ENCODE results near the gene SCAMP3. TPM values are rescaled to one million over a fixed set of nuclear protein-coding genes. Genes with fewer than 3 reads are reported as not detected.

Gene SCAMP3
- total and polyA plus RNA-seq, 2 of the 4 experiments (the other 2 are of a cell fraction) = 30.5 to 118 TPM

DNA sequence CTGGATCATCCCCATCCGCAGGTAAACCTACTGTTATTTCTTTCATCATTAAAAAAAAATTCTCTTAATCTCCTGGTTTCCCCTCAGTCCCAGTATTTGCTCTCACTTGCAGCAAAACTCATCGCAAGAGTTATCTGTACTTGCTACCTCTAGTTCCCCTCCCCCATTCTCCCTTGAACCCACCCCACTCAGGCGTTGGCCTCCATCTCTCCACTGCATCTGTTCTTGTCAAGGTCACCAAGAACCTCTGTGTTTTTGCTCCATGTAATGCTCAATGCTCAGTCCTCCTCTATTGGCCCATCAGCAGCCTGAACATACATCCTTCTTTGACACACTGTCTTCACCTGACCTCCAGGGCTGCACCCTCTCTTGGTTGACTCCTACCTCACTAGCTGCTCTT lies 34.5 kb upstream of the SCAMP3 start:
- Histone ChIP-seq H2AFZ (replicated peaks; ENCODE audit: low read length, poor library complexity) (no peak overlapping the region), H3K27ac (ENCODE audit: insufficient read depth, low read length) (no peak overlapping the region), H3K79me1 (ENCODE audit: low read depth in 1 of 2, low read length in 2 of 2) (no peaks in the 10 kb centered on the region), H3K4ac (ENCODE audit: low read depth, low read length) (no peak overlapping the region), H4K20me1 (ENCODE audit: insufficient read depth, low read length) (no peaks in the 10 kb centered on the region), H2BK120ac (ENCODE audit: low read depth, low read length) (no peak overlapping the region), H3K9me3 (ENCODE audit: control insufficient read depth, insufficient read depth, low read length) (peaks cover 2% of the 10 kb centered on the region; the same call in 1 of the 2 replicates), H2AK9ac (replicated peaks; ENCODE audit: low read depth, low read length, poor library complexity) (no peak overlapping the region), H3K9ac (ENCODE audit: low read depth, low read length) (no peak overlapping the region), H3K4me2 (ENCODE audit: low read depth, low read length) (no peak overlapping the region), H2BK20ac (ENCODE audit: low read depth, low read length) (no peak overlapping the region), H3K4me3 (ENCODE audit: insufficient read depth, low read depth, low read length) (no peak overlapping the region), H3K23ac (ENCODE audit: low read depth, low read length) (no peak overlapping the region), H3K36me3 (ENCODE audit: control insufficient read depth, insufficient read depth, low read length) (no peaks in the 10 kb centered on the region), H3K18ac (ENCODE audit: low read depth, low read length) (no peak overlapping the region), H4K91ac (ENCODE audit: insufficient read depth, low read depth, low read length) (no peak overlapping the region), H2BK5ac (ENCODE audit: low read depth, low read length, poor library complexity, severe bottlenecking) (no peak overlapping the region), H3K4me1 (ENCODE audit: control insufficient read depth, insufficient read depth, low read length) (no peaks in the 10 kb centered on the region), H2AK5ac (ENCODE audit: low read depth, low read length) (no peak overlapping the region), H3K56ac (ENCODE audit: extremely low read depth, insufficient read depth, low read length) (no peak overlapping the region), H2BK15ac (ENCODE audit: low read depth, low read length) (no peak overlapping the region), H4K5ac (ENCODE audit: low read depth, low read length) (no peak overlapping the region), H4K8ac (ENCODE audit: low read depth in 2 of 2, low read length in 2 of 2) (no peak overlapping the region), H3K27me3 (ENCODE audit: control insufficient read depth, insufficient read depth, low read length) (peaks cover 56% of the 10 kb centered on the region), H3K14ac (replicated peaks; ENCODE audit: low read depth, low read length) (no peak overlapping the region), H3K9me1 (ENCODE audit: insufficient read depth, low read length) (no peaks in the 10 kb centered on the region)
- ChIA-PET POLR2A (ENCODE audit: unreplicated experiment) (no interaction called here), CTCF (no interaction called here)
- no TSS peak for BruUV-seq (replicated peaks)
- in situ Hi-C loops (cut with MboI; ENCODE audit: low sequenced_read_pairs) (no loop called here), intact Hi-C loops (cut with micrococcal nuclease) (no loop called here), dilution Hi-C loops (cut with HindIII; ENCODE audit: low sequenced_read_pairs, unreplicated experiment) (no loop called here)
- 100% methylated on average over 1 of the region's 3 CpGs; no CpG with 5 or more reads in 1 of the 2 experiments for WGBS, 2 experiments (ENCODE audit: extremely low coverage in 2 of 2, insufficient read length in 1 of 2)
- no peak for TF ChIP-seq SMC3 (IDR thresholded peaks at IDR 0.05; ENCODE audit: low read depth, low read length)
- no peak for TF ChIP-seq FOS (IDR thresholded peaks at IDR 0.05; ENCODE audit: low read depth, low read length)
- TF ChIP-seq CEBPB (IDR thresholded peaks at IDR 0.05; ENCODE audit: low read depth, low read length) = no peak
- TF ChIP-seq RCOR1 (IDR thresholded peaks at IDR 0.05; ENCODE audit: insufficient replicate concordance, low read length) = no peak
- TF ChIP-seq MXI1 (IDR thresholded peaks at IDR 0.05; ENCODE audit: borderline replicate concordance, low read depth, low read length) = no peak
- no peak for TF ChIP-seq MAZ (IDR thresholded peaks at IDR 0.05; ENCODE audit: borderline replicate concordance, low read depth, low read length)
- no peak for TF ChIP-seq RAD21 (IDR thresholded peaks at IDR 0.05; ENCODE audit: low read length)
- no peak for TF ChIP-seq NFE2L2 (IDR thresholded peaks at IDR 0.05; ENCODE audit: low read depth, low read length)
- TF ChIP-seq, protein P1, sequence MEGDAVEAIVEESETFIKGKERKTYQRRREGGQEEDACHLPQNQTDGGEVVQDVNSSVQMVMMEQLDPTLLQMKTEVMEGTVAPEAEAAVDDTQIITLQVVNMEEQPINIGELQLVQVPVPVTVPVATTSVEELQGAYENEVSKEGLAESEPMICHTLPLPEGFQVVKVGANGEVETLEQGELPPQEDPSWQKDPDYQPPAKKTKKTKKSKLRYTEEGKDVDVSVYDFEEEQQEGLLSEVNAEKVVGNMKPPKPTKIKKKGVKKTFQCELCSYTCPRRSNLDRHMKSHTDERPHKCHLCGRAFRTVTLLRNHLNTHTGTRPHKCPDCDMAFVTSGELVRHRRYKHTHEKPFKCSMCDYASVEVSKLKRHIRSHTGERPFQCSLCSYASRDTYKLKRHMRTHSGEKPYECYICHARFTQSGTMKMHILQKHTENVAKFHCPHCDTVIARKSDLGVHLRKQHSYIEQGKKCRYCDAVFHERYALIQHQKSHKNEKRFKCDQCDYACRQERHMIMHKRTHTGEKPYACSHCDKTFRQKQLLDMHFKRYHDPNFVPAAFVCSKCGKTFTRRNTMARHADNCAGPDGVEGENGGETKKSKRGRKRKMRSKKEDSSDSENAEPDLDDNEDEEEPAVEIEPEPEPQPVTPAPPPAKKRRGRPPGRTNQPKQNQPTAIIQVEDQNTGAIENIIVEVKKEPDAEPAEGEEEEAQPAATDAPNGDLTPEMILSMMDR (conservative IDR thresholded peaks at IDR 0.05; ENCODE audit: low read depth, low read length) = no peak
- no peak for TF ChIP-seq CHD1 (IDR thresholded peaks at IDR 0.05; ENCODE audit: low read depth, low read length)
- DNase-seq (no peak), ATAC-seq (ENCODE audit: low read depth) (no peak)
